B cell (primary cell): ENCODE measurements around the gene TMEM213. TPM values are rescaled to one million over a fixed set of nuclear protein-coding genes. Genes with fewer than 3 reads are reported as not detected.

ENCODE experiments used
- ATAC-seq: fragments of 200-7000 bp; cut with Tn5 transposase; one replicate; pipeline ENCODE4 v1.10.0; 2021; ENCODE audit warnings: low read depth, mild to moderate bottlenecking, moderate number of reproducible peaks, moderate library complexity
- CTCF ChIA-PET: fragments of 350-600 bp; sonication (Branson Sonifier 250); formaldehyde crosslinking; loops from one replicate; lab custom pipeline; 2021; ENCODE audit warnings: antibody characterized with exemption, inconsistent platforms; lab: Charles Lee
- POLR2A ChIA-PET: fragments of 350-600 bp; sonication (Branson Sonifier 250); formaldehyde crosslinking; loops from one replicate; lab custom pipeline; 2021; ENCODE audit warnings: antibody characterized with exemption; lab: Charles Lee
- DNase-seq: peaks from one replicate; pipeline ENCODE4 v3.0.0; 2013
- H2AFZ ChIP-seq: 2 replicates; pipeline ENCODE4 v1.6.1; 2012; ENCODE audit warnings: mild to moderate bottlenecking, low read depth, low read length; ENCODE audit not compliant: insufficient read depth, poor library complexity, severe bottlenecking
- H3K27ac ChIP-seq, 2 donors: 1 replicate in 1 of 2; 2 replicates in 1 of 2; pipeline ENCODE4 v1.5.1; 2012 to 2013; ENCODE audit warnings: low read length in 2 of 2, mild to moderate bottlenecking in 2 of 2, moderate library complexity in 1 of 2
- H3K27me3 ChIP-seq, 4 experiments: fragments of 200-600 bp in 1 of 4; sonication (generic) in 1 of 4; replicated peaks in 1 of 4; 1 replicate in 2 of 4; 2 replicates in 2 of 4; pipeline versions ENCODE4 v1.6.1 to v1.7.0; 2013 to 2016; ENCODE audit warnings: low read length in 3 of 4, mild to moderate bottlenecking in 2 of 4, mixed read lengths in 1 of 4, moderate library complexity in 1 of 4; ENCODE audit not compliant: insufficient read depth in 4 of 4, control insufficient read depth in 3 of 4; ENCODE audit errors: control extremely low read depth in 1 of 4
- H3K36me3 ChIP-seq, 2 experiments: replicated peaks in 1 of 2; 1 replicate in 1 of 2; 2 replicates in 1 of 2; pipeline versions ENCODE4 v1.6.1 to v1.7.1; 2013; ENCODE audit warnings: low read length in 1 of 2; ENCODE audit not compliant: insufficient read depth in 2 of 2, control insufficient read depth in 1 of 2; ENCODE audit errors: control extremely low read depth in 1 of 2, extremely low read depth in 1 of 2
- H3K4me1 ChIP-seq, 2 donors: fragments of 200-600 bp in 1 of 2; sonication (generic) in 1 of 2; 1 replicate in 1 of 2; 2 replicates in 1 of 2; pipeline versions ENCODE4 v1.5.1 to v1.6.1; 2013 to 2017; ENCODE audit warnings: low read length in 2 of 2; ENCODE audit not compliant: control insufficient read depth in 2 of 2, insufficient read depth in 2 of 2
- H3K4me2 ChIP-seq: replicated peaks from 2 replicates; pipeline ENCODE3; 2012; ENCODE audit warnings: mild to moderate bottlenecking, low read depth, low read length; ENCODE audit not compliant: poor library complexity, severe bottlenecking
- H3K4me3 ChIP-seq, 5 experiments: fragments of 200-600 bp in 1 of 5; sonication (generic) in 1 of 5; 1 replicate in 3 of 5; 2 replicates in 2 of 5; pipeline versions ENCODE4 v1.5.1 to v1.7.0; 2011 to 2016; ENCODE audit warnings: low read length in 4 of 5, mild to moderate bottlenecking in 4 of 5, low read depth in 2 of 5, control low read depth in 1 of 5, moderate library complexity in 1 of 5; ENCODE audit not compliant: insufficient read depth in 1 of 5; ENCODE audit errors: control extremely low read depth in 1 of 5, extremely low read depth in 1 of 5
- H3K79me2 ChIP-seq: fragments of 200-600 bp; sonication (generic); one replicate; pipeline ENCODE4 v1.6.0; 2016; ENCODE audit warnings: low read length; ENCODE audit not compliant: control insufficient read depth, insufficient read depth
- H3K9ac ChIP-seq: fragments of 200-600 bp; sonication (generic); 2 replicates; pipeline ENCODE4 v1.6.1; 2017; ENCODE audit warnings: mild to moderate bottlenecking, low read length, moderate library complexity
- H3K9me3 ChIP-seq, 3 donors: one replicate each; pipeline versions ENCODE4 v1.6.1 to v1.7.1; 2013; ENCODE audit warnings: low read length in 2 of 3; ENCODE audit not compliant: control insufficient read depth in 2 of 3, insufficient read depth in 1 of 3; ENCODE audit errors: control extremely low read depth in 1 of 3
- H4K20me1 ChIP-seq: 2 replicates; pipeline ENCODE4 v1.6.0; 2012; ENCODE audit warnings: mild to moderate bottlenecking, low read length; ENCODE audit not compliant: insufficient read depth, control insufficient read depth, poor library complexity, severe bottlenecking
- H3K27ac Mint-ChIP-seq: one replicate; pipeline ENCODE4 v1.8.0; 2021; ENCODE audit warnings: mixed read lengths
- H3K27me3 Mint-ChIP-seq: one replicate; pipeline ENCODE4 v1.8.0; 2021; ENCODE audit warnings: mixed read lengths
- H3K4me1 Mint-ChIP-seq: one replicate; pipeline ENCODE4 v1.8.0; 2021; ENCODE audit warnings: mixed read lengths
- H3K4me3 Mint-ChIP-seq: one replicate; pipeline ENCODE4 v1.8.0; 2021; ENCODE audit warnings: mixed read lengths
- H3K9me3 Mint-ChIP-seq: one replicate; pipeline ENCODE4 v1.8.0; 2022; ENCODE audit warnings: mixed read lengths; ENCODE audit not compliant: insufficient read depth
- CTCF ChIP-seq: fragments of 200-600 bp; IDR thresholded peaks from one replicate; pipeline ENCODE4 v1.8.0; 2022; ENCODE audit warnings: antibody characterized with exemption, mild to moderate bottlenecking
- EZH2 ChIP-seq: IDR thresholded peaks from 2 replicates; pipeline ENCODE4 v1.6.1; 2012; ENCODE audit warnings: borderline replicate concordance, low read depth, mild to moderate bottlenecking, moderate library complexity, low read length; ENCODE audit not compliant: insufficient read depth, poor library complexity, severe bottlenecking
- WGBS: methylation state at CpG from one replicate; pipeline ENCODE4 v1.1.5; 2013; ENCODE audit warnings: missing lambda C conversion rate; ENCODE audit not compliant: insufficient coverage; 5-methylcytosine and 5-hydroxymethylcytosine counted together
- intact Hi-C: fragments of 100-400 bp; cut with micrococcal nuclease; formaldehyde crosslinking; loops from one replicate; pipeline ENCODE4 v1.10.0; 2022
- polyA plus RNA-seq: library from polyadenylated mRNA; depleted of rRNA; stranded (reverse); fragments of >200 nt; gene quantifications from 2 replicates; pipeline ENCODE4 v1.2.3, GENCODE V29; 2012
- total RNA-seq, 2 donors: library from RNA; stranded (reverse); fragments of 120-200 nt in 1 of 2; gene quantifications; 1 replicate in 1 of 2; 2 replicates in 1 of 2; pipeline versions ENCODE4 v1.2.3 to v1.2.4, GENCODE V29; 2013 to 2022

TMEM213 gene
- total and polyA plus RNA-seq, 2 donors (not counting 1 experiment from before 2014, with no cell fraction given) = not detected

GRCh38 chr7:138781004-138781403 lies 16.8 kb upstream of the TMEM213 start:
- no peaks in the 10 kb centered on the region for H3K9me3 Mint-ChIP-seq
- Histone ChIP-seq H3K79me2 (no peaks in the 10 kb centered on the region), H3K9ac (no peak overlapping the region), H3K27ac (no peak overlapping the region), H2AFZ (no peak overlapping the region), H4K20me1 (no peaks in the 10 kb centered on the region), H3K4me2 (no peak overlapping the region), H3K9me3 (no peaks in the 10 kb centered on the region), H3K4me1 (no peaks in the 10 kb centered on the region), H3K27me3 (no peaks in the 10 kb centered on the region), H3K36me3 (no peaks in the 10 kb centered on the region), H3K4me3 (no peak overlapping the region)
- TF ChIP-seq CTCF (no peak), EZH2 (no peak)
- 100% methylated on average over 1 of the region's 2 CpGs for WGBS
- H3K4me1 Mint-ChIP-seq = no peaks in the 10 kb centered on the region
- ChIA-PET CTCF (no interaction called here), POLR2A (no interaction called here)
- no peak for DNase-seq
- ATAC-seq = no peak
- H3K4me3 Mint-ChIP-seq = no peak overlapping the region
- H3K27me3 Mint-ChIP-seq = peaks cover 2% of the 10 kb centered on the region
- no peak overlapping the region for H3K27ac Mint-ChIP-seq
- intact Hi-C loops = no loop called here

GRCh38 chr7:138784692-138785091 lies 13.1 kb upstream of the TMEM213 start:
- Histone ChIP-seq H3K27me3 (no peaks in the 10 kb centered on the region), H3K4me1 (no peaks in the 10 kb centered on the region), H4K20me1 (no peaks in the 10 kb centered on the region), H2AFZ (no peak overlapping the region), H3K9me3 (peaks cover 0 to 6% (median 2%) of the 10 kb centered on the region in 3 donors), H3K9ac (no peak overlapping the region), H3K79me2 (no peaks in the 10 kb centered on the region), H3K27ac (no peak overlapping the region), H3K36me3 (no peaks in the 10 kb centered on the region), H3K4me3 (no peak overlapping the region), H3K4me2 (no peak overlapping the region)
- WGBS = 42% methylated on average over 2 of the region's 4 CpGs
- Mint-ChIP-seq H3K27ac (no peak overlapping the region), H3K27me3 (peaks cover 3% of the 10 kb centered on the region), H3K9me3 (peaks cover 4% of the 10 kb centered on the region), H3K4me1 (no peaks in the 10 kb centered on the region), H3K4me3 (no peak overlapping the region)
- intact Hi-C loops = no loop called here
- TF ChIP-seq CTCF = no peak
- TF ChIP-seq EZH2 = no peak
- DNase-seq = no peak
- ChIA-PET POLR2A (no interaction called here), CTCF (no interaction called here)
- no peak for ATAC-seq
